Astrocyte (in vitro differentiated cells and primary cell): ENCODE data around the gene GABBR2.

Experiments used
- CTCF ChIP-seq: IDR thresholded peaks from 2 replicates; pipeline ENCODE4 v1.5.1; 2011; ENCODE audit warnings: low read depth, mild to moderate bottlenecking, inconsistent platforms, low read length, moderate library complexity; ENCODE audit not compliant: insufficient read depth
- EZH2 ChIP-seq: IDR thresholded peaks from 2 replicates; pipeline ENCODE4 v1.6.1; 2012; ENCODE audit warnings: mild to moderate bottlenecking, low read length, inconsistent platforms; ENCODE audit not compliant: insufficient read depth

GRCh38 chr9:98721643-98722042 lies 12.9 kb upstream of the GABBR2 start:
- no peak for TF ChIP-seq CTCF
- no peak for TF ChIP-seq EZH2
